ENCODE data around the gene SULT2B1.
"Not testable (repeated sequence)": the region's sequence is repeated elsewhere in the genome, so short reads cannot be mapped to it uniquely, and the experiment has no call there.

Gene SULT2B1

GRCh38 chr19:48530066-48530720, 21.8 kb upstream of the SULT2B1 start:
- no peak for DNase-seq

- no peak for DNase-seq
These were observed 21.2 kb upstream of the SULT2B1 start for GRCh38 chr19:48530770-48531169.

GRCh38 chr19:48533770-48534169, 18.2 kb upstream of the SULT2B1 start:
- no peak for DNase-seq

GRCh38 chr19:48537541-48537940, 14.4 kb upstream of the SULT2B1 start:
- DNase-seq: no peak

- DNase-seq: not testable (repeated sequence)
These were observed 13.9 kb upstream of the SULT2B1 start for GRCh38 chr19:48538057-48538456.

- DNase-seq: no peak
These were observed 12.4 kb upstream of the SULT2B1 start for GRCh38 chr19:48539503-48540096.

- no peak for DNase-seq
These were observed 11.9 kb upstream of the SULT2B1 start for GRCh38 chr19:48540110-48540509.

- DNase-seq: no peak
These were observed 10.2 kb upstream of the SULT2B1 start for GRCh38 chr19:48541813-48542212.

- no peak for DNase-seq
These were observed 8.8 kb upstream of the SULT2B1 start for GRCh38 chr19:48543121-48543710.

- no peak for DNase-seq
These were observed 6.9 kb upstream of the SULT2B1 start for GRCh38 chr19:48544856-48545750.

- no peak for DNase-seq
These were observed 4.2 kb upstream of the SULT2B1 start for GRCh38 chr19:48547722-48548121.

- no peak for DNase-seq
These were observed 3.6 kb upstream of the SULT2B1 start for GRCh38 chr19:48548253-48548911.

GRCh38 chr19:48549380-48549779, 2.6 kb upstream of the SULT2B1 start:
- DNase-seq: no peak

GRCh38 chr19:48552406-48553322, 692 bp downstream of the SULT2B1 start:
- no peak for DNase-seq

GRCh38 chr19:48553676-48554384, 1.9 kb downstream of the SULT2B1 start:
- no peak for DNase-seq

GRCh38 chr19:48554385-48555091, 2.6 kb downstream of the SULT2B1 start:
- no peak for DNase-seq

- DNase-seq: no peak
These were observed 4.2 kb downstream of the SULT2B1 start for GRCh38 chr19:48556163-48556562.

GRCh38 chr19:48556825-48557224, 4.9 kb downstream of the SULT2B1 start:
- no peak for DNase-seq

GRCh38 chr19:48558018-48558684, 6.2 kb downstream of the SULT2B1 start:
- no peak for DNase-seq

GRCh38 chr19:48560095-48560530, 8.1 kb downstream of the SULT2B1 start:
- DNase-seq: peak; percentile 7

All from CD4-positive, alpha-beta T cell treated with Interleukin-6 for 4 hours (primary cell).